GM12878 (cell line): ENCODE results near the gene ALPK1. TPM values are rescaled to one million over a fixed set of nuclear protein-coding genes. Genes with fewer than 3 reads are reported as not detected.
A peak's percentile ranks its signal among the peaks of the same experiment; 100 is the strongest.

Source experiments
- ATF7 ChIP-seq: fragments of 450-650 bp; IDR thresholded peaks from 2 replicates; pipeline ENCODE4 v1.6.1; 2016; ENCODE audit warnings: low read depth, mild to moderate bottlenecking
- BCL11A ChIP-seq: IDR thresholded peaks from 2 replicates; pipeline ENCODE4 v1.6.1; 2011; ENCODE audit warnings: low read depth, low read length
- BHLHE40 ChIP-seq, 2 experiments: fragments of 450-650 bp in 1 of 2; IDR thresholded peaks; 2 replicates each; pipeline ENCODE4 v1.6.1; 2011 to 2017; ENCODE audit warnings: low read depth in 2 of 2, borderline replicate concordance in 1 of 2, improper control_type of control experiment in 1 of 2, low read length in 1 of 2, mild to moderate bottlenecking in 1 of 2
- EGR1 ChIP-seq, 2 experiments: IDR thresholded peaks; 1 replicate in 1 of 2; 2 replicates in 1 of 2; pipeline ENCODE4 v1.6.1; 2011 to 2012; ENCODE audit warnings: low read depth in 2 of 2, low read length in 2 of 2, borderline replicate concordance in 1 of 2, mild to moderate bottlenecking in 1 of 2, moderate library complexity in 1 of 2
- EP300 ChIP-seq, 2 experiments: fragments of 150-350 bp in 1 of 2; IDR thresholded peaks; 2 replicates each; pipeline ENCODE4 v1.6.1; 2011 to 2012; ENCODE audit warnings: low read depth in 2 of 2, low read length in 2 of 2, borderline replicate concordance in 1 of 2, improper control_type of control experiment in 1 of 2, inconsistent platforms in 1 of 2; ENCODE audit not compliant: control insufficient read depth in 1 of 2
- ETV6 ChIP-seq, 2 experiments: fragments of 450-650 bp in 1 of 2; IDR thresholded peaks in 1 of 2; conservative IDR thresholded peaks in 1 of 2; 2 replicates each; pipeline ENCODE4 v1.6.1; 2014; ENCODE audit warnings: antibody characterized with exemption in 1 of 2, borderline replicate concordance in 1 of 2, low read depth in 1 of 2, mild to moderate bottlenecking in 1 of 2, moderate library complexity in 1 of 2
- IKZF1 ChIP-seq: fragments of 450-650 bp; conservative IDR thresholded peaks from 2 replicates; pipeline ENCODE4 v1.6.1; 2017; ENCODE audit warnings: antibody characterized with exemption, mild to moderate bottlenecking
- IRF4 ChIP-seq: IDR thresholded peaks from 2 replicates; pipeline ENCODE4 v1.6.1; 2011; ENCODE audit warnings: low read depth, low read length
- KDM1A ChIP-seq: fragments of 200-600 bp; sonication (generic); IDR thresholded peaks from 2 replicates; pipeline ENCODE4 v1.6.1; 2016; ENCODE audit warnings: borderline replicate concordance
- MTA2 ChIP-seq: fragments of 450-650 bp; IDR thresholded peaks from 2 replicates; pipeline ENCODE4 v1.6.1; 2016; ENCODE audit warnings: low read depth, mild to moderate bottlenecking, moderate library complexity
- RCOR1 ChIP-seq: conservative IDR thresholded peaks from 2 replicates; pipeline ENCODE4 v1.6.1; 2012; ENCODE audit warnings: low read depth, low read length, improper control_type of control experiment
- RUNX3 ChIP-seq: IDR thresholded peaks from 2 replicates; pipeline ENCODE4 v1.6.1; 2012; ENCODE audit warnings: low read length, inconsistent platforms
- SMC3 ChIP-seq: IDR thresholded peaks from 2 replicates; pipeline ENCODE4 v1.6.1; 2011; ENCODE audit warnings: low read length, improper control_type of control experiment, borderline replicate concordance
- SRF ChIP-seq, 2 experiments: IDR thresholded peaks; 2 replicates each; pipeline ENCODE4 v1.6.1; 2011; ENCODE audit warnings: low read depth in 2 of 2, low read length in 2 of 2, mild to moderate bottlenecking in 1 of 2, moderate library complexity in 1 of 2
- TBL1XR1 ChIP-seq: IDR thresholded peaks from 2 replicates; pipeline ENCODE4 v1.6.1; 2012; ENCODE audit warnings: low read depth, low read length, improper control_type of control experiment
- YBX1 ChIP-seq: fragments of 450-650 bp; IDR thresholded peaks from 2 replicates; pipeline ENCODE4 v1.6.1; 2016; ENCODE audit warnings: antibody characterized with exemption
- ZNF274 ChIP-seq: IDR thresholded peaks from one replicate; pipeline ENCODE4 v1.8.0; 2011; ENCODE audit not compliant: insufficient read length, insufficient read depth
- ZNF622 ChIP-seq: fragments of 450-650 bp; IDR thresholded peaks from 2 replicates; pipeline ENCODE4 v1.6.1; 2017; ENCODE audit warnings: mild to moderate bottlenecking, inconsistent platforms
- polyA plus RNA-seq, 11 experiments: library from polyadenylated mRNA; depleted of rRNA in 4 of 11; unstranded in 6 of 11; stranded (reverse) in 5 of 11; fragments of >200 nt; fragmentation: Nextera tagmentation in 4 of 11; fragmentation: Illumina TruSeq in 1 of 11; extraction: Ambion mirVana in 4 of 11; extraction: Trizol in 1 of 11; gene quantifications; 1 replicate in 1 of 11; 2 replicates in 10 of 11; pipeline versions ENCODE4 v1.2.1 to v1.2.3, GENCODE V29; 2011 to 2016; ENCODE audit warnings: inconsistent platforms in 2 of 11, missing spikeins in 2 of 11, low read depth in 1 of 11
- total RNA-seq, 4 experiments: library from RNA; depleted of rRNA in 3 of 4; stranded (reverse); fragments of >200 nt in 3 of 4; fragmentation: Illumina TruSeq in 1 of 4; extraction: Trizol in 1 of 4; gene quantifications; 2 replicates each; pipeline versions ENCODE4 v1.2.1 to v1.2.3, GENCODE V29; 2013 to 2021
- TF ChIP-seq, protein P1 (sequence below): fragments of 450-650 bp; IDR thresholded peaks from 2 replicates; pipeline ENCODE4 v1.6.1; 2018; ENCODE audit warnings: mild to moderate bottlenecking, low read depth, moderate library complexity; ENCODE audit not compliant: partially characterized antibody
- TF ChIP-seq, protein P2 (sequence below): IDR thresholded peaks from 2 replicates; pipeline ENCODE4 v1.6.1; 2012; ENCODE audit warnings: mild to moderate bottlenecking, low read depth, low read length
- TF ChIP-seq, protein P3 (sequence below): IDR thresholded peaks from 2 replicates; pipeline ENCODE4 v1.6.1; 2011; ENCODE audit warnings: borderline replicate concordance, low read depth, mild to moderate bottlenecking, moderate library complexity, low read length; ENCODE audit not compliant: insufficient read depth, poor library complexity, severe bottlenecking

Gene ALPK1
- total and polyA plus RNA-seq, 10 of the 15 experiments (the other 5 are each of a cell fraction or from before 2014, with no cell fraction given), result 8.5 to 32.3 (median 22.6) TPM

DNA sequence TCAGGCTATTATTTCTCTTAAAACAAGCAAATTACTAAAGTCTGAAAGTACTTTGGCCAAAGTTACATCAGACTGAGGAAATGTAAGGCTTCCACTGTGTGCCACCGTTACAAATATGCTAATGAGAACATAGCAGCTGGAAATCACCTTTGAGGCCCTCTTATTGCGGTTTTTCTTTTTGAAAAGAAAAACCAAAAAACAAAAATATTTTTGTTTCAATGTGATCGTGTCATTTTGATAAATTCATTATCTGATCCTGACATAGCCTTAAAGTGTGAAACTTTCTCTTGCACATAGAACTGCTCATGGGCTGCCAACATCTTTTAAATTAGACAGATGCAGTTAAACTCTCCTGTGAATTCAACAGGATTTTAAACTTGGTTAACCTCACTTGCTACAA is 8.7 kb upstream of the ALPK1 start (continued):
- TF ChIP-seq ETV6 (conservative IDR thresholded peaks at IDR 0.05 in 1 of 2, IDR thresholded peaks at IDR 0.05 in 1 of 2; ENCODE audit: borderline replicate concordance in 1 of 2, low read depth in 1 of 2), result peak in 1 of 2 experiments; percentile 49; a peak in 1 of 4 replicates
- no peak for TF ChIP-seq RUNX3
- TF ChIP-seq RCOR1, result no peak
- no peak for TF ChIP-seq SMC3
- no peak for TF ChIP-seq ZNF274
- TF ChIP-seq, protein P1, sequence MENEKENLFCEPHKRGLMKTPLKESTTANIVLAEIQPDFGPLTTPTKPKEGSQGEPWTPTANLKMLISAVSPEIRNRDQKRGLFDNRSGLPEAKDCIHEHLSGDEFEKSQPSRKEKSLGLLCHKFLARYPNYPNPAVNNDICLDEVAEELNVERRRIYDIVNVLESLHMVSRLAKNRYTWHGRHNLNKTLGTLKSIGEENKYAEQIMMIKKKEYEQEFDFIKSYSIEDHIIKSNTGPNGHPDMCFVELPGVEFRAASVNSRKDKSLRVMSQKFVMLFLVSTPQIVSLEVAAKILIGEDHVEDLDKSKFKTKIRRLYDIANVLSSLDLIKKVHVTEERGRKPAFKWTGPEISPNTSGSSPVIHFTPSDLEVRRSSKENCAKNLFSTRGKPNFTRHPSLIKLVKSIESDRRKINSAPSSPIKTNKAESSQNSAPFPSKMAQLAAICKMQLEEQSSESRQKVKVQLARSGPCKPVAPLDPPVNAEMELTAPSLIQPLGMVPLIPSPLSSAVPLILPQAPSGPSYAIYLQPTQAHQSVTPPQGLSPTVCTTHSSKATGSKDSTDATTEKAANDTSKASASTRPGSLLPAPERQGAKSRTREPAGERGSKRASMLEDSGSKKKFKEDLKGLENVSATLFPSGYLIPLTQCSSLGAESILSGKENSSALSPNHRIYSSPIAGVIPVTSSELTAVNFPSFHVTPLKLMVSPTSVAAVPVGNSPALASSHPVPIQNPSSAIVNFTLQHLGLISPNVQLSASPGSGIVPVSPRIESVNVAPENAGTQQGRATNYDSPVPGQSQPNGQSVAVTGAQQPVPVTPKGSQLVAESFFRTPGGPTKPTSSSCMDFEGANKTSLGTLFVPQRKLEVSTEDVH, result no peak
- peak in 1 of 2 experiments; percentile 67; a peak in 3 of 4 replicates for TF ChIP-seq EP300 (IDR thresholded peaks at IDR 0.05; ENCODE audit: borderline replicate concordance in 1 of 2, control insufficient read depth in 1 of 2, low read depth in 2 of 2, low read length in 2 of 2)
- TF ChIP-seq EGR1 (IDR thresholded peaks at IDR 0.05; ENCODE audit: borderline replicate concordance in 1 of 2, low read depth in 2 of 2, low read length in 2 of 2), result no peak
- peak; percentile 29 to 64; a peak in 2 of 4 replicates for TF ChIP-seq BHLHE40 (IDR thresholded peaks at IDR 0.05; ENCODE audit: borderline replicate concordance in 1 of 2, low read depth in 2 of 2, low read length in 1 of 2)
- TF ChIP-seq MTA2, result peak; percentile 71
- TF ChIP-seq, protein P2, sequence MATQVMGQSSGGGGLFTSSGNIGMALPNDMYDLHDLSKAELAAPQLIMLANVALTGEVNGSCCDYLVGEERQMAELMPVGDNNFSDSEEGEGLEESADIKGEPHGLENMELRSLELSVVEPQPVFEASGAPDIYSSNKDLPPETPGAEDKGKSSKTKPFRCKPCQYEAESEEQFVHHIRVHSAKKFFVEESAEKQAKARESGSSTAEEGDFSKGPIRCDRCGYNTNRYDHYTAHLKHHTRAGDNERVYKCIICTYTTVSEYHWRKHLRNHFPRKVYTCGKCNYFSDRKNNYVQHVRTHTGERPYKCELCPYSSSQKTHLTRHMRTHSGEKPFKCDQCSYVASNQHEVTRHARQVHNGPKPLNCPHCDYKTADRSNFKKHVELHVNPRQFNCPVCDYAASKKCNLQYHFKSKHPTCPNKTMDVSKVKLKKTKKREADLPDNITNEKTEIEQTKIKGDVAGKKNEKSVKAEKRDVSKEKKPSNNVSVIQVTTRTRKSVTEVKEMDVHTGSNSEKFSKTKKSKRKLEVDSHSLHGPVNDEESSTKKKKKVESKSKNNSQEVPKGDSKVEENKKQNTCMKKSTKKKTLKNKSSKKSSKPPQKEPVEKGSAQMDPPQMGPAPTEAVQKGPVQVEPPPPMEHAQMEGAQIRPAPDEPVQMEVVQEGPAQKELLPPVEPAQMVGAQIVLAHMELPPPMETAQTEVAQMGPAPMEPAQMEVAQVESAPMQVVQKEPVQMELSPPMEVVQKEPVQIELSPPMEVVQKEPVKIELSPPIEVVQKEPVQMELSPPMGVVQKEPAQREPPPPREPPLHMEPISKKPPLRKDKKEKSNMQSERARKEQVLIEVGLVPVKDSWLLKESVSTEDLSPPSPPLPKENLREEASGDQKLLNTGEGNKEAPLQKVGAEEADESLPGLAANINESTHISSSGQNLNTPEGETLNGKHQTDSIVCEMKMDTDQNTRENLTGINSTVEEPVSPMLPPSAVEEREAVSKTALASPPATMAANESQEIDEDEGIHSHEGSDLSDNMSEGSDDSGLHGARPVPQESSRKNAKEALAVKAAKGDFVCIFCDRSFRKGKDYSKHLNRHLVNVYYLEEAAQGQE, result no peak
- TF ChIP-seq IKZF1, result peak; percentile 69
- TF ChIP-seq ATF7, result peak; percentile 65; the same call in 1 of the 2 replicates
- TF ChIP-seq BCL11A, result no peak
- TF ChIP-seq, protein P3, sequence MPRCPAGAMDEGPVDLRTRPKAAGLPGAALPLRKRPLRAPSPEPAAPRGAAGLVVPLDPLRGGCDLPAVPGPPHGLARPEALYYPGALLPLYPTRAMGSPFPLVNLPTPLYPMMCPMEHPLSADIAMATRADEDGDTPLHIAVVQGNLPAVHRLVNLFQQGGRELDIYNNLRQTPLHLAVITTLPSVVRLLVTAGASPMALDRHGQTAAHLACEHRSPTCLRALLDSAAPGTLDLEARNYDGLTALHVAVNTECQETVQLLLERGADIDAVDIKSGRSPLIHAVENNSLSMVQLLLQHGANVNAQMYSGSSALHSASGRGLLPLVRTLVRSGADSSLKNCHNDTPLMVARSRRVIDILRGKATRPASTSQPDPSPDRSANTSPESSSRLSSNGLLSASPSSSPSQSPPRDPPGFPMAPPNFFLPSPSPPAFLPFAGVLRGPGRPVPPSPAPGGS, result peak; percentile 52
- no peak for TF ChIP-seq KDM1A
- no peak for TF ChIP-seq IRF4
- TF ChIP-seq ZNF622, result no peak
- TF ChIP-seq TBL1XR1, result no peak
- no peak for TF ChIP-seq SRF (IDR thresholded peaks at IDR 0.05; ENCODE audit: low read depth in 2 of 2, low read length in 2 of 2)
- TF ChIP-seq YBX1, result no peak
